Progenitor cell of endocrine pancreas (in vitro differentiated cells): ENCODE measurements around the gene TKT. TPM values are rescaled to one million over a fixed set of nuclear protein-coding genes. Genes with fewer than 3 reads are reported as not detected.
A peak's percentile ranks its signal among the peaks of the same experiment; 100 is the strongest.

Experiments used
- DNase-seq: peaks from one replicate; pipeline ENCODE4 v3.0.0; 2021; ENCODE audit warnings: low spot score; ENCODE audit not compliant: unreplicated experiment
- H3K27ac Mint-ChIP-seq: 2 replicates; pipeline ENCODE4 v1.8.0; 2021; ENCODE audit warnings: mild to moderate bottlenecking, moderate library complexity, mixed read lengths
- H3K27me3 Mint-ChIP-seq: 2 replicates; pipeline ENCODE4 v1.8.0; 2021; ENCODE audit warnings: mixed read lengths
- H3K36me3 Mint-ChIP-seq: 2 replicates; pipeline ENCODE4 v1.8.0; 2022; ENCODE audit warnings: mixed read lengths; ENCODE audit not compliant: insufficient read depth
- H3K4me1 Mint-ChIP-seq: 2 replicates; pipeline ENCODE4 v1.8.0; 2021; ENCODE audit warnings: low read depth, mixed read lengths
- H3K4me3 Mint-ChIP-seq: 2 replicates; pipeline ENCODE4 v1.8.0; 2021; ENCODE audit warnings: low read depth, mild to moderate bottlenecking, moderate library complexity, mixed read lengths
- H3K9me3 Mint-ChIP-seq: 2 replicates; pipeline ENCODE4 v1.8.0; 2021; ENCODE audit warnings: low read depth, mixed read lengths
- CTCF ChIP-seq: fragments of 200-600 bp; sonication (generic); IDR thresholded peaks from one replicate; pipeline ENCODE4 v1.5.0; 2021; ENCODE audit warnings: antibody characterized with exemption, mild to moderate bottlenecking; ENCODE audit not compliant: unreplicated experiment
- total RNA-seq: library from RNA; stranded (reverse); gene quantifications from 2 replicates; pipeline ENCODE4 v1.2.1, GENCODE V29; 2021

The TKT gene
- total RNA-seq, 1 donor from 2014 or later: 250 TPM

GRCh38 chr3:53223541-53223966 lies 32.3 kb downstream of the TKT start:
- Mint-ChIP-seq H3K4me3 (no peak overlapping the region), H3K4me1 (no peaks in the 10 kb centered on the region), H3K27ac (peak overlapping the region; percentile 49), H3K27me3 (no peaks in the 10 kb centered on the region), H3K9me3 (no peaks in the 10 kb centered on the region), H3K36me3 (peaks cover 7% of the 10 kb centered on the region)
- no peak for DNase-seq
- no peak for TF ChIP-seq CTCF

GRCh38 chr3:53223025-53223424 lies 32.8 kb downstream of the TKT start:
- no peak overlapping the region for H3K4me3 Mint-ChIP-seq
- no peak for TF ChIP-seq CTCF
- H3K4me1 Mint-ChIP-seq: no peaks in the 10 kb centered on the region
- no peak for DNase-seq
- H3K9me3 Mint-ChIP-seq: no peaks in the 10 kb centered on the region
- no peak overlapping the region for H3K27ac Mint-ChIP-seq
- H3K27me3 Mint-ChIP-seq: peaks cover 3% of the 10 kb centered on the region
- peaks cover 7% of the 10 kb centered on the region for H3K36me3 Mint-ChIP-seq

GRCh38 chr3:53222183-53222901 lies 33.5 kb downstream of the TKT start:
- Mint-ChIP-seq H3K9me3 (no peaks in the 10 kb centered on the region), H3K27me3 (peaks cover 7% of the 10 kb centered on the region), H3K4me1 (no peaks in the 10 kb centered on the region), H3K27ac (peak overlapping the region; percentile 81), H3K36me3 (peaks cover 5% of the 10 kb centered on the region), H3K4me3 (no peak overlapping the region)
- no peak for DNase-seq
- no peak for TF ChIP-seq CTCF

- peaks cover 9% of the 10 kb centered on the region for H3K27me3 Mint-ChIP-seq
- no peak for DNase-seq
- no peak for TF ChIP-seq CTCF
- no peaks in the 10 kb centered on the region for H3K4me1 Mint-ChIP-seq
- H3K36me3 Mint-ChIP-seq: peaks cover 4% of the 10 kb centered on the region
- no peaks in the 10 kb centered on the region for H3K9me3 Mint-ChIP-seq
- H3K4me3 Mint-ChIP-seq: no peak overlapping the region
- peak overlapping the region; percentile 81 for H3K27ac Mint-ChIP-seq
Measured at GRCh38 chr3:53221827-53222182, 34.0 kb downstream of the TKT start.

DNA sequence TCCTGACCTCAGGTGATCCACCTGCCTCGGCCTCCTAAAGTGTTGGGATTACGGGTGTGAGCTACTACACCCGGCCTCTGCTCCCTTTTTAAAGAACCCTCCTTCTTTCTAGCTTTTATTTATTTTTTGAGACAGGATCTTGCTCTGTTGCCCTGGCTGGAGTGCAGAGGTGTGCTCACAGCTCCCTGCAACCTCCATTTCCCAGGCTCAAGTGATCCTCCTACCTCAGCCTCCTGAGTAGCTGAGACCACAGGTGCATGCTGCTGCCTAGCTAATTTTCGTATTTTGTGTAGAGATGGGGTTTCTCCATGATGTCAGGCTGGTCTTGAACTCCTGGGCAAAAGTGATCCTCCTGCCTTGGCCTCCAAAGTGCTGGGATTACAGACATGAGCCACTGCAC lies 34.5 kb downstream of the TKT start:
- H3K27me3 Mint-ChIP-seq: peaks cover 9% of the 10 kb centered on the region
- no peak overlapping the region for H3K4me3 Mint-ChIP-seq
- no peak for TF ChIP-seq CTCF
- no peaks in the 10 kb centered on the region for H3K9me3 Mint-ChIP-seq
- no peak overlapping the region for H3K27ac Mint-ChIP-seq
- H3K4me1 Mint-ChIP-seq: no peaks in the 10 kb centered on the region
- H3K36me3 Mint-ChIP-seq: peaks cover 4% of the 10 kb centered on the region
- DNase-seq: no peak
